Esophagus squamous epithelium (tissue), 5 donors: ENCODE measurements around the gene EIF2AK3. TPM values are rescaled to one million over a fixed set of nuclear protein-coding genes. Genes with fewer than 3 reads are reported as not detected.
A peak's percentile ranks its signal among the peaks of the same experiment; 100 is the strongest.

ENCODE experiments used
- DNase-seq: peaks from one replicate; lab custom pipeline; 2025; lab: John Stamatoyannopoulos, UW
- H3K27ac ChIP-seq, 4 donors: fragments of 200-600 bp; sonication (generic); one replicate each; pipeline ENCODE4 v1.5.1; 2016 to 2019; ENCODE audit warnings: mild to moderate bottlenecking in 1 of 4
- H3K27me3 ChIP-seq, 4 donors: fragments of 200-600 bp; sonication (generic); 1 replicate in 3 of 4; 2 replicates in 1 of 4; pipeline versions ENCODE4 v1.5.1 to v1.6.0; 2017 to 2021; ENCODE audit warnings: antibody characterized with exemption in 1 of 4
- H3K36me3 ChIP-seq, 3 donors: fragments of 200-600 bp; sonication (generic); one replicate each; pipeline ENCODE4 v1.5.1; 2016 to 2019
- H3K4me1 ChIP-seq, 3 donors: fragments of 200-600 bp; sonication (generic); one replicate each; pipeline ENCODE4 v1.5.1; 2017 to 2019
- H3K4me3 ChIP-seq, 4 donors: fragments of 200-600 bp; sonication (generic); 1 replicate in 3 of 4; 2 replicates in 1 of 4; pipeline ENCODE4 v1.5.1; 2016 to 2019; ENCODE audit warnings: mild to moderate bottlenecking in 2 of 4, moderate library complexity in 1 of 4
- H3K9me3 ChIP-seq, 3 donors: fragments of 200-600 bp; sonication (generic); one replicate each; pipeline ENCODE4 v1.5.1; 2016 to 2019
- POLR2A ChIP-seq, 4 donors: fragments of 450-650 bp; IDR thresholded peaks; one replicate each; pipeline ENCODE4 v1.6.1; 2017; ENCODE audit warnings: antibody characterized with exemption in 4 of 4, mild to moderate bottlenecking in 4 of 4, moderate library complexity in 3 of 4
- WGBS, 2 donors: methylation state at CpG; one replicate each; pipeline ENCODE4 v1.1.5; 2018; 5-methylcytosine and 5-hydroxymethylcytosine counted together
- intact Hi-C: fragments of 100-400 bp; cut with DNase I; formaldehyde crosslinking; loops from one replicate; pipeline ENCODE4 v1.15.0; 2022
- total RNA-seq, 4 donors: library from RNA; depleted of rRNA; stranded (reverse); fragments of >200 nt; gene quantifications; one replicate each; pipeline ENCODE4 v1.1.0, GENCODE V29; 2016
- TF ChIP-seq, protein P1 (sequence below), 6 experiments: fragments of 450-650 bp in 4 of 6; fragments of 200-600 bp in 2 of 6; sonication (generic) in 2 of 6; IDR thresholded peaks; one replicate each; pipeline ENCODE4 v1.5.1; 2016 to 2019; ENCODE audit warnings: antibody characterized with exemption in 6 of 6, mild to moderate bottlenecking in 4 of 6, moderate library complexity in 4 of 6
- donor health status: DM: yes; HTN: yes; CAD: no.

Gene EIF2AK3
- total RNA-seq, 4 donors from 2014 or later, result 12.2 to 16.9 (median 16.7) TPM

DNA sequence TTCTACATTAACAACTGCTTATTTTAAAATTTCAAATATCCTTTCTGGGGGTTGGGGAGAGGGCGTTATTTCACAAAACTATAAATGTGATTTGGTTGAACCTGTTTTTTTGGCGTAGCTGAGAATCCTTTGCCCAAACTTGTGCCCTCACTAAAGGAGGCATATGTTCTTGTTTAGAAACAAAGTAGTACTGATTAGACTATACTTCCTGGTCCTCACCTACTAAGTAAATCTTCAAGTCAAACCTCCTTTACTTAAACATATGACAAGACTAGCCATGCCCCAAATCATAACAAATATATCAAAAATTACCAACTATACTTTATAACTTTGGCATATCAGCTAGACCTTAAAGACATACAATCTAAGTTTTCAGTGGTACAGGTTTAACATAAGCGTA lies 5.8 kb downstream of the EIF2AK3 start:
- TF ChIP-seq, protein P1, sequence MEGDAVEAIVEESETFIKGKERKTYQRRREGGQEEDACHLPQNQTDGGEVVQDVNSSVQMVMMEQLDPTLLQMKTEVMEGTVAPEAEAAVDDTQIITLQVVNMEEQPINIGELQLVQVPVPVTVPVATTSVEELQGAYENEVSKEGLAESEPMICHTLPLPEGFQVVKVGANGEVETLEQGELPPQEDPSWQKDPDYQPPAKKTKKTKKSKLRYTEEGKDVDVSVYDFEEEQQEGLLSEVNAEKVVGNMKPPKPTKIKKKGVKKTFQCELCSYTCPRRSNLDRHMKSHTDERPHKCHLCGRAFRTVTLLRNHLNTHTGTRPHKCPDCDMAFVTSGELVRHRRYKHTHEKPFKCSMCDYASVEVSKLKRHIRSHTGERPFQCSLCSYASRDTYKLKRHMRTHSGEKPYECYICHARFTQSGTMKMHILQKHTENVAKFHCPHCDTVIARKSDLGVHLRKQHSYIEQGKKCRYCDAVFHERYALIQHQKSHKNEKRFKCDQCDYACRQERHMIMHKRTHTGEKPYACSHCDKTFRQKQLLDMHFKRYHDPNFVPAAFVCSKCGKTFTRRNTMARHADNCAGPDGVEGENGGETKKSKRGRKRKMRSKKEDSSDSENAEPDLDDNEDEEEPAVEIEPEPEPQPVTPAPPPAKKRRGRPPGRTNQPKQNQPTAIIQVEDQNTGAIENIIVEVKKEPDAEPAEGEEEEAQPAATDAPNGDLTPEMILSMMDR (IDR thresholded peaks at IDR 0.05), result no peak
- TF ChIP-seq POLR2A (IDR thresholded peaks at IDR 0.05), result no peak
- DNase-seq, result no peak
- H3K9me3 ChIP-seq, result no peaks in the 10 kb centered on the region
- 31 to 38% methylated on average over 3 of the region's 3 CpGs for WGBS, 2 donors
- peaks cover 0 to 78% (median 28%) of the 10 kb centered on the region in 3 donors for H3K4me1 ChIP-seq
- H3K27ac ChIP-seq, result peak overlapping the region; percentile 22 to 74 (median 58)
- intact Hi-C loops, result no loop called here
- no peaks in the 10 kb centered on the region for H3K36me3 ChIP-seq
- no peak overlapping the region for H3K4me3 ChIP-seq
- no peaks in the 10 kb centered on the region for H3K27me3 ChIP-seq

DNA sequence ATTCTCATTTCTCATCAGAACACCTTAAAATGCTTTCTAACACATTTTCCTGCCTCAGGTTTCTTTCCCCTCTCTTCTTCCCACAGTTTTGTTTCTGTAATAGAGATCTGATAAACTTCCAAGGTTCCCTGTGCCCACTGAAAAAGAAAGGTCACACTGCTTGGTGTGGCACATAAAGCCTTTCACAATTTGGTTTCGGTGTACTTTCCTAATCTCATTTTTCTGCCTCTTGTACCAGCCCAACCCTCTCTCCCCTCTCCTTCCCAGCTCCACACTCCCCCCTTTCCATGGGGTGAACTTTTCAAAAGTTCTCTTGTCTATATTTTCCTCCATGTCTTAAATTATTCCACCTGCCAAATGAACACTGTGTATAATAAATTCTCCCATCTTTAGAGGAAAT lies 7.2 kb downstream of the EIF2AK3 start:
- TF ChIP-seq, protein P1 (IDR thresholded peaks at IDR 0.05), result no peak
- TF ChIP-seq POLR2A (IDR thresholded peaks at IDR 0.05), result no peak
- DNase-seq, result no peak
- Histone ChIP-seq H3K4me3 (no peak overlapping the region), H3K36me3 (no peaks in the 10 kb centered on the region), H3K27me3 (no peaks in the 10 kb centered on the region), H3K27ac (peak overlapping the region in 1 of 4 donors; percentile 54), H3K4me1 (peaks cover 0 to 71% (median 18%) of the 10 kb centered on the region in 3 donors), H3K9me3 (no peaks in the 10 kb centered on the region)
- intact Hi-C loops, result no loop called here
- 74 to 89% methylated on average over 1 of the region's 1 CpG for WGBS, 2 donors

DNA sequence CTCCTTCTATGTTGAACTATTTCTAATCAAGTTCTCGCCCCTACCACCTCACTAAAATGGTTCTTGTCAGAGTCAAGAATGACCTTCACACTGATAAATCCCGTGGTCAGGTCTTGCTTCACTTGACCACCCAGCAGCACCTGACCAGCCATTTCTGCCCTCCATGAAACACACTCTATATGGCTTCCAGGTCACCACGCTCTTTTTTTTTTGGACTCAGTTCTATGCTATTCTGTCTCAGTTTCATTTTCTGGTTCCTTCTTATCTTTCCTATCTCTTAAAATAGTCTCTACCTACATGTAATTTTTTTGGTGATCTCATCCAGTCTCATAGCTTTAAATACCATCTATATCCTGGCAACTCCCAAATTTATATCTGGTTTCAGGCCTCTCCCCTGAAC lies 11.4 kb downstream of the EIF2AK3 start:
- Histone ChIP-seq H3K27ac (no peak overlapping the region), H3K9me3 (no peaks in the 10 kb centered on the region), H3K36me3 (peaks cover 0 to 19% (median 0%) of the 10 kb centered on the region in 3 donors), H3K27me3 (no peaks in the 10 kb centered on the region), H3K4me1 (peaks cover 0 to 68% (median 7%) of the 10 kb centered on the region in 3 donors), H3K4me3 (no peak overlapping the region)
- DNase-seq, result no peak
- 93 to 97% methylated on average over 3 of the region's 3 CpGs for WGBS, 2 donors
- intact Hi-C loops, result no loop called here
- TF ChIP-seq POLR2A (IDR thresholded peaks at IDR 0.05), result no peak
- TF ChIP-seq, protein P1 (IDR thresholded peaks at IDR 0.05), result no peak

DNA sequence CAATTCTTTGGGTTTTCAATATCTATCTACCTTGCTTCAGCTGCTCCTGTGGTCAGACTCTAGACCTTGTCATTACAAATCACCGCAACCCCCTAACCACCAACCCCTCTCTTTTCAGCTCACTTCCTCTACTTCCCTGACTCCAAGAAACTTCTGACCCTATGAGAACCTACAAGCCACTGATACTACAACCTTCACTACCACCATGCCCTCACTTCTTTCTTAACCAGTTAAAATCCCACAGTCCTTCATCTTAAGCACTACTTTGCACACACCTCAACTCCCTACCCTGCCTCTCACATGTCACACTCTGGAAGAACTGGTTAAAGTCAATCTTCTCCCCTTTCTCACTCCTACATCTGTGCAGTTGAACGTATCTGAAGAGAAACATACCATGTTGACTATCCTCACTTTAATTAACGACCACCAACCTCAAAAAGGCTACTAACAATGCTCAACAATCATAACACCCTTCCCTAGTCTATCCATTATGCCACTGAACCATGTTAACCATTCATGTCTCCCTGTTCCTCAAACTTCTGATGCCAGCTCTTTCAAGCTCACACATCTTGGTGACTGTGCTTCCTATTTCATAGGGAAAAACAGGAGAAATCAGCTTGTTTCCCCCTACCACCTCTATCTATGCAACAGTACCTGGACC lies 12.6 kb downstream of the EIF2AK3 start:
- Histone ChIP-seq H3K27me3 (no peaks in the 10 kb centered on the region), H3K4me1 (peaks cover 0 to 68% (median 2%) of the 10 kb centered on the region in 3 donors), H3K27ac (peak overlapping the region in 1 of 4 donors; percentile 0), H3K4me3 (no peak overlapping the region), H3K36me3 (peaks cover 0 to 19% (median 0%) of the 10 kb centered on the region in 3 donors), H3K9me3 (no peaks in the 10 kb centered on the region)
- intact Hi-C loops, result no loop called here
- WGBS, 2 donors, result 84 to 92% methylated on average over 3 of the region's 3 CpGs
- TF ChIP-seq, protein P1 (IDR thresholded peaks at IDR 0.05), result no peak
- TF ChIP-seq POLR2A (IDR thresholded peaks at IDR 0.05), result no peak
- no peak for DNase-seq

DNA sequence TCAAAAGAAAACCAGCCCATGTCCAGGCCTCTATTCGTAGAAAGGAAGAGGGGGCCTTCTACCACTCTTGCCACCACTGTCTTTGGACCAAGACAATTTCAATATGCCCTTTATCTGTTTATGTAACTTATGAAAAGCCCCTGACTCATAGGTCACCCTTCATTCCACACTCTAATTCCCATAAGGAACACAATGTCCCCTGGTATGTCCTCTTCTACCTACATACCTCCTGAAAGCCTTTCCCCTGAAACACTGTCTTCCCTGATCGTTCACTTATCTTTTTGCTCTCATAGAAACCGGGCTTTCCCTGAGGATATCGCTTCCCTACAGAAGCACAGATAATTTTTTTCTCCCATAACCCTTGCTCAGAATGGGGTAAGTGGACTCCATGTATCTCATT lies 13.3 kb downstream of the EIF2AK3 start:
- DNase-seq, result no peak
- no peaks in the 10 kb centered on the region for H3K27me3 ChIP-seq
- H3K4me3 ChIP-seq, result no peak overlapping the region
- WGBS, 2 donors, result 94 to 95% methylated on average over 4 of the region's 4 CpGs
- peaks cover 0 to 19% (median 0%) of the 10 kb centered on the region in 3 donors for H3K36me3 ChIP-seq
- H3K9me3 ChIP-seq, result no peaks in the 10 kb centered on the region
- peak overlapping the region in 1 of 4 donors; percentile 1 for H3K27ac ChIP-seq
- H3K4me1 ChIP-seq, result peaks cover 0 to 72% (median 2%) of the 10 kb centered on the region in 3 donors
- no peak for TF ChIP-seq POLR2A (IDR thresholded peaks at IDR 0.05)
- TF ChIP-seq, protein P1 (IDR thresholded peaks at IDR 0.05), result no peak
- intact Hi-C loops, result no loop called here
